AG09319 (cell line): Measurements from ENCODE around the gene UBE2N.

ENCODE experiments used
- DNase-seq: peaks from one replicate; pipeline ENCODE4 v3.0.0-alpha.2; 2010; ENCODE audit warnings: low read depth; ENCODE audit errors: extremely low read depth
- TF ChIP-seq, protein P1 (sequence below): IDR thresholded peaks from 2 replicates; pipeline ENCODE4 v1.5.1; 2011; ENCODE audit warnings: low read depth, mild to moderate bottlenecking, inconsistent platforms, low read length, moderate library complexity

Gene UBE2N

DNA sequence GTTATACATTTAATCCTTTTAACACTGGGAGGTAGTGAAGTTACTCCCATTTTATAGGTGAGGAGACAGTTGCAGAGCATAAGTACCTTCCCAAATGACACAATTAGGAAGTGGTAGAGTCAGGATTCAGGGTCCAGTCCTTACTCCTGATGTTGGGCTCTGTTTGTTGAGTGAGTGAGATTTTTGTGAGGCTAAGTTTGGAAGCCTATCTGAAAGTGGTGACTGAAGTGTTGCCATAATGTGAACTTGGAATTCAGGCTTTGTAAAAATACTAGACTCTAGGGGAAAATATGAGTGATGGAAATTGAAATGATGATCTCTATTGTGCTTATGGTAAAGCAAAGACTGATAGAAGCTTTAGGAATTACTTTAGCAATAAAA, 61.8 kb downstream of the UBE2N start:
- TF ChIP-seq, protein P1, sequence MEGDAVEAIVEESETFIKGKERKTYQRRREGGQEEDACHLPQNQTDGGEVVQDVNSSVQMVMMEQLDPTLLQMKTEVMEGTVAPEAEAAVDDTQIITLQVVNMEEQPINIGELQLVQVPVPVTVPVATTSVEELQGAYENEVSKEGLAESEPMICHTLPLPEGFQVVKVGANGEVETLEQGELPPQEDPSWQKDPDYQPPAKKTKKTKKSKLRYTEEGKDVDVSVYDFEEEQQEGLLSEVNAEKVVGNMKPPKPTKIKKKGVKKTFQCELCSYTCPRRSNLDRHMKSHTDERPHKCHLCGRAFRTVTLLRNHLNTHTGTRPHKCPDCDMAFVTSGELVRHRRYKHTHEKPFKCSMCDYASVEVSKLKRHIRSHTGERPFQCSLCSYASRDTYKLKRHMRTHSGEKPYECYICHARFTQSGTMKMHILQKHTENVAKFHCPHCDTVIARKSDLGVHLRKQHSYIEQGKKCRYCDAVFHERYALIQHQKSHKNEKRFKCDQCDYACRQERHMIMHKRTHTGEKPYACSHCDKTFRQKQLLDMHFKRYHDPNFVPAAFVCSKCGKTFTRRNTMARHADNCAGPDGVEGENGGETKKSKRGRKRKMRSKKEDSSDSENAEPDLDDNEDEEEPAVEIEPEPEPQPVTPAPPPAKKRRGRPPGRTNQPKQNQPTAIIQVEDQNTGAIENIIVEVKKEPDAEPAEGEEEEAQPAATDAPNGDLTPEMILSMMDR = no peak
- no peak for DNase-seq

DNA sequence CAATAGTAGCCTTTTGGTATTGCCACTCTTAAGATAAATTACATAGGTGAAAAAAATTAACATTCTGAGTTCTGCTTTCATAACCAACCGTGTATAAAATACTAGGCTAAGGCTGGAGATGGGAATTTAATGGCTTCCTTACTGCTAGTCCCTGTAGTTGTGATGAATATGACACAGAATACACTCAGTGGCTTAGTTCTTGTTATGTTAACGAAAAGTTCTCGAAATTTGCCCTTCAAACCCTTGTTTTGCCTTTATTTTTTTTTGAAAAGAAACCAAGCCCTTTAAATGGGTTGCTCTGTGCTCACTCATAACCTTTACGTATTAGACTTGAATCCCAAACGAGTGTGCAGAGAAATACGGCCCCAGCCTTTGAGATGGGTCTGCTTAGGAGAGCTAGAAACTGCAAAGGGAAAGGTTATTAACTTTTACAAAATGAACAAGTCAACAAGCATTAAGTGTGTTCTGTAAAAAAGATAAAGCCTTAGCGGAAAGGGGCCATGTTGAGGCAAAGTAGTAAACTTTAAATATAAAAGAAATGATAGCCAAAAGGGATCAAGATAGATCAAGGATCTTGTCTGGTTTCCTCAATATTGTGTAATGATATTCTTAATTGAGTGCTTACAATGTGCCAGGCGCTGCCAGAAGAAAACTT, 62.3 kb downstream of the UBE2N start:
- TF ChIP-seq, protein P1 = no peak
- DNase-seq = no peak

DNA sequence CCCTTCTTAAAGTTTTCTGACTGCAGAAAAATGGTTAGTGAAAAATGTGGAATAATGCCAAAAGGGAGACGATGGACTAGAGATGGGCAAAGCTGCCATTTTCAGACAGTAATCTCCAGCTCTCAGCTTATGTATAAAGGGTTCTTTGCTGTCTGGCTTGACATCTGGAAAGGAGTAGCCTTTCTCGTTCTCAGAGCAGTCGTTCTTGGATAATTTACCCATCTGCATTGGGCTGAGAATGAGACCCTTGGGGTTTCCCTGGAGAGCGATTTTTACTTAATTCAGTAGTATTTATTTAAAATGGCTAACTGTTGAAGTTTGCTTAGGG, 62.8 kb downstream of the UBE2N start:
- DNase-seq = no peak
- TF ChIP-seq, protein P1 = no peak

DNA sequence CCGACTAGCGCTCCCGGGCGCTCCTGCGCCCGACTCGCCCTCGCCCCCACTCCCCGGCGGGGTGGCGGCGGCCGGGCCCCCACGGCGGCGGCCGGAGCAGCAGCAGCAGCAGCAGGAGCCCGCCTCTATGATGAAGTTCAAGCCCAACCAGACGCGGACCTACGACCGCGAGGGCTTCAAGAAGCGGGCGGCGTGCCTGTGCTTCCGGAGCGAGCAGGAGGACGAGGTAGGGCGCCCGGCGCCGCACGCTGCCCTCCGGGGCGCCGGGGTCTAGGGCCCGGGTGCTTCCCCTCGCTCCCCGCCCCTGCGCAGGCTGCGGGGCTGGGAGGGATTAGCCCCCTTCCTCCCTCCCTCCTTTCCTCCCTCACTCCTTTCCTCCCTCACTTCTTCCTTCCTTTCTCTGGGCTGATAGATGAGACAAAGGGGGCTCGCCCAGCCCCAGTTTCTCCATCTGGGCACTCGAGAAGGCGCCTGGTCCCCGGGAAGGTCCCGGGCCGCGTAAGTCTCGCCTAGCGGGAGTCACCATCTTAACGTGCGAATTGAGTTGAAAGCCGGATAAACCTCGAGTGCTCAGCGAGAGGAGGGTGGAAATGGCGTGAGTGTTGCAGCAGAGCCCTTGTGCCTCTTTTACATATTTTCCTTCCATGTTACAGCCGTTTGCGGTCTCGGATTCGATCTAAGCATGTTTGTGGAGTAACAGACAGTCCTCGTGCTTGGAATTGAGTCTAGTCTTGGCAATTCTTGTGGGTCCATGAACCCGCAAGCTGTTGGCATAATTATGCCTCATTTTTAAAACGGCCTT, 63.4 kb downstream of the UBE2N start:
- DNase-seq = peak; percentile 44

DNA sequence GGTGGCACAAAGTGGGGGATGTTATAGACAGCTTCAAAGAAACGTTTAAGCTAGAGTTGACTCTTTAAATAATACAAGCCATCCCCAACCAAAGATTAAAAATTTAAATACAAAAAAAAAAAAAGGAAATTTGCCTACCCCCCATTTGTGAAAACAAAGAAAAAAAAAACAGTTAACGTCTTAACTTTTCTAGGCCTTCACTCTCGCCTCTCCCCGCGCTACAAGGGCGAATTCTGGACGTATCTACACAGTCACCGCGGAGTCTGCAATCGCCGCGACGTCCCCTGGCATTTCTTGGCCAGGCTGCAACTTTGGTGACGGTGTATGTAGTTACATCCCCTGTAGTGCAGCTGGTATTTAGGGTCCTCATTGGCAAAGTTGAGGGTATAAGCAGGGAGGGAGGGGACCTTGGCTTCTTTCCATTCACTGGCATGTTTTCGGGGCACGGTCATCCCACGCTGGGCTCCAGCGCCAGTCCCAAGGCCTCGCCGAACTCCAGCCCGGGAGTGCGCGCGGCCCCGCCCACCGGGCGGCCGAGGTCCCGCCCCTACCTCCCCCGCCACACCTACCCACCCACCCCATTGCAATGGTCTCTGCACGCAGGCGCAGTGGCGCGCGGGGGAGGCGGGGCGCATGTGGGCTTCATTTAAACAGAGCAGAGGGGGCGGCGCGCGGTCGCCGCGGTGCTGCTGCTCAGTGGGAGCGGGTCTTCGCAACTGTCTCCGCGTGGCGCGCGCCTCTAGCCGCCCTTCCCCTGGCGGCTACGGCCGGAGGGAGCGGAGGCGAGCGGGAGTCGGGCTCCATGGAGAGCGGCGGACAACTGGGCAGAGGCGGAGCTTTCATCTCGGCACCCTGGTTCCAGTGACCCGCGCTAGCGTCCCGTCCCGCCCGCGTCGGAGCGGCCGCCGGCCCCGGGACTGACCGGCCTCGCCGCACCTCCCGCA, 64.2 kb downstream of the UBE2N start, which contains the start of gene NUDT4:
Gene NUDT4 (plus strand): TSS at position 674 of the 944 bp plus-strand sequence. CDS start 398 bp downstream, outside the sequence.
- TF ChIP-seq, protein P1 = no peak
- DNase-seq = peak; percentile 89

DNA sequence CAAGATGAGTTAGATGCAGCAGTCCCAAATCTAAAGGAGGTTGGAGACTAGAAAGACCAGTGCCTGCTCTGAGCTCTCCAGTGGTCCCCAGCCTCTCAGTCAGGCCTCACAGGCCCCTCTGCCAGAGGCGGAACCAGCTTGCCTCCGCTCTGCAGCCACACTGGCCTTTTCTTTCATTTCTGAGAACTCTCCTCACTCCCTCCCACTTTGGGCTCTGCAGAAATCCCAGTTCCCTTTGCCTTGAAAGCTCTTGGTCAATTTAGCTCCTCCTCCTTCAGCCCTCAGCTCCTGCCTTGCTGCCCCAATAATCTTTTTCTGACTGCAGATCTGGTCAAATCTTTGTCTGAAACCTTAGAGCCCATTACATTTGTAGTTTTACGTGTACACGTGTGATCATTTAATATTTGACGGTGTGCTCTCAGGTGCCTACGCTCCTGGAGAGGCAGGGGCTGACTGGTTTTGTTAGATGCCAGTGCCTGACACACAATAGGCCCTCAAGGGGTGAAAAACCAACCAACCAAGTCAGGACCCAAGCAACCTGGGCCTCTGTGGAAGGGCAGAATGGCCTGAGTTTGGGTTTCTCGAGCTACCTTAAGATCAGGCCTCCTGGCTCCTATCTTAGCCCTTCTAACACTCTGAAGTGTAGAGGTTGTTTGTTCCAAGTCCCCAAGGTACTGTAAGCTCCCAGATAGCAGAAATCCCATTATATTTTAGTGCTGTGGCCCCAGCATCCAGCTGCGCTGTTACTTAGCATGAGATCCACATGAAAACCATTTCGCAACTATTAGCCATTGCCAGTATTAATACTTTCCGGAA, 65.1 kb downstream of the UBE2N start:
- TF ChIP-seq, protein P1 = no peak
- no peak for DNase-seq

DNA sequence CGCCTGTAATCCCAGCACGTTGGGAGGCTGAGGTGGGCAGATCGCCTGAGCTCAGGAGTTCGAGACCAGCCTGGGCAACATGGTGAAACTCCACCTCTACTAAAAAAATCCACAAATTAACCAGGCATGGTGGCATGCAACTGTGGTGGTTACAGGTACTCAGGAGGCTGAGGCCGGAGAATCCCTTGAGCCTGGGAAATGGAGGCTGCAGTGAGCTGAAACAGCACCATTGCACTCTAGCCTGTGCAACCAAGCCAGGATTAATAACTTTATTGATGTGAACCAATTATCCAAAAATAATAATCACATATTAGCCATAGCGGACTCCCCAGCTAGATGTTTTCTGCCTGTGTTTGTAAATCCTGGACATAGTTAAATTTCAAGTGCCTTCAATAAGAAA, 65.8 kb downstream of the UBE2N start:
- DNase-seq = no peak
- TF ChIP-seq, protein P1 = no peak
